Inferior parietal cortex (tissue), 1 donor: ENCODE measurements around the gene SPRYD3.

Experiments used
- DNase-seq: peaks from one replicate; pipeline ENCODE4 v3.0.0-alpha.2; 2016; ENCODE audit errors: extremely low spot score

Gene SPRYD3

DNA sequence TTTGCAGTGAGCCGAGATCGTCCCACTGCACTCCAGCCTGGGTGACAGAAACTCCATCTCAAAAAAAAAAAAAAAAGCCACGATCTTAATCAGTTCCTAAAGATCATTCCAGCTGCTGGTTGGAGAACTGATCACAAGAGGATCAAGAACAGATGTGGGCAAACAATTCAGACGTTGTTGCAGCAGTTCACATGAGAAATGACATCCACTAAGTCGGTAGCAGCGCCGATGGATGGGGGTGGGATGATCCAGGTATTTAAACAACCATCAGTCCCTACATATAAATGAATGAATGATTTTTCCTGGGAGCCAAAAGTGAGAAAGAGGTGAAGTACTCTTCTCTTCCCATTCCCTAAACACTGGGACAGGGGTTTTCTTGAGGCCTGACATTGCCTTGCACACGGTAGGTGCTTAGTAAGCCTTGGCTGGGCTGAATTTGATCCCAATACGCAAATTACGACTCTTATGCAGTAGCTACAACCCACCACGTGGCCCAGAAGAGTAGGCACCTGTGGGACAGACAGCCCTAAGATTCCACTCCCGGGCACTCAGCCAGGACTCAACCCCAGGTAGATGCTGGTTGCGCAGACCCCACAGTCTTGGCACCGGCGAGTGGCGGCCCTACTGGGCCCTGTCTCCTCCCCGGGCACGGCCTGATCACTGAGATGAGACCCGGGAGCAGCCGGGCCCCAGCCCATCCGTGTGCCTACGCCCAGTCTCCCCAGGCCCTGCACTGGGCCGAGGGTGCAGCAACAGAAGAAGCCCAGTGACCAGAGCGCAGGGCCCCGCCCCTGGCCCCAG lies 565 bp downstream of the SPRYD3 start:
- no peak for DNase-seq

DNA sequence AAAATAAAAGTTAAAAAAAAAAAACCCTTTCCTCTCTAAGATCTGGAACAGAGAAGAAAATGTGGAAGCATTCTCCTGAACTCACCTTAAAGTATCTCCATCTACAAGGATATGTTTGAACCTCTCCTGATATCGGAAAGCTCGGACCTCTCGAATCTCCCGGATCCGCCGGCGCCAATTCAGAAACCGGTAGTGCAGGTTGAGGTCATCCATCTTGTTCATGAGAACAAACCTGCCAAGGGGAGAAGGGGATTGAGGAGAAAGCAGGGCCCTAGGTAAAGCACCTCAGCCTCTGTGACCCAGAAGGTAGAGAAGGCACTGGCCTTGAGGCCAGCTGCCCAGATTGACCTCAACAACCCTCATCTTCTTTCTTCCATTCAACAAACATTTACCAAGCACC lies 2.2 kb downstream of the SPRYD3 start:
- no peak for DNase-seq

DNA sequence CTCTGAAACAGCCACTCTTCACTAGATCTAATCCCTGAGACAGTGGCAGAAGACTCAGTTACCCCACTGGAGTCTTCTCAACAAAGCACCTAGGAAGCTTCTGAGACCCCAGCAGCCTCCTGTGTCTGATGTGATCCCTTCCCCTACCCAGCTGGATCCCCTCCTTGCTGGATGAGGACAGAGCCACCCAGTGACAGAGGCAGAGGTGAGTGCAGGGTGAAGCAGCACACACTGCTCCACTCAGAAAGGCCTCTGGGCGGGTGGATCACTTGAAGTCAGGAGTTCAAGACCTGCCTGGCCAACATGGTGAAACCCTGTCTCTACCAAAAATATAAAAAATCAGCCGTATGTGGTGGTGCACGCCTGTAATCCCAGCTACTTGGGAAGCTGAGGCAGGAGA lies 2.7 kb downstream of the SPRYD3 start:
- DNase-seq = no peak

DNA sequence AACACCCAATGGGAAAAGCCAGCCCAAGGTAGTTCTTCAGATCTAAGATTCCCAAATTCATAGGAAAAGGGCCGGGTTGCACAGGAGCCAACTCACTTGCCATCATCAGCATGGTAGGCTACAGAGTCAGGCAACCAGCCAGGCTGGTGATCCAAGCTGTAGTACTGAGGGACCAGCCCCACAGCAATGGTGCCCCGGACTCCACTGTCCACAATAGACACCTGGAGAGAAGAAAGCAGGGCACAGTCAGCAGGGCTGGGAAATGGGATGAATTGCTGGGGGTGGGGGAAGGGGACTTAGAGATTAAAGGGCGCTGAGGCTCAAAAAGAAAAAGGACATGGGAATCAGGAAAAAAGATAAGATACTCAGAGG lies 4.2 kb downstream of the SPRYD3 start:
- no peak for DNase-seq

DNA sequence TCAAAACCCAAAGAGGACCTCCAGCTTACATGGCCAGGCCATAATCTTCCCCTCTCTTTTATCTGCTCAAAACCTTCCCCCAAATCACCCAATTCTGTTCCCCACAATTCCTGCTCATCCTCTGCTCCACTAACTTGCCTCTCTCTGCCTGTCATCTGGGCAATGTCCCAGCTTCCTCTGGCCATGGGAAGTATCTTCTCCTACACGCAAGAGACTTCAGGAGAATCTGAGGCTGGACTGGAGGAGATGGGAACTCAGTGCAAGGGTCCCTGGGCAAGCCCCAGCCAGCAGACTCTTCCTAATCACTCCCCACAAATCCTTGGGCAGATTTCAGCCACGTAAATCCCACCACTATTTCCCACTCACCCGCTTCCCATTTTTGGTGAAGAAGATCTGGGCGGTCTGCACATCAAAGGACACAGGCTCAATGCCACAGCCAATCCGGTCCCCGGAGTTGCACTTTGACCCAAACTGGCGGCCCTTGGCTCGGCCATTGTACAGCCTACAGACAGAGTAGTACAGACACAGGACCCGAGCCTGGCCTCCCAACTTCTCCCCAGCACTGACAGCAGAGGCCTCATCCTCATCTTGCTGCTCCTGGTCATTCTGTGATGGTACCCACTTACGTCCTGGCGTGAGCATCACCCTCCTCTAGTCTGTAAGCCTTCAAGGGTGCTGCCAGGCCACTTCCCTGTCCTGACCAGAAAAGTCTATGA lies 4.7 kb downstream of the SPRYD3 start:
- no peak for DNase-seq

DNA sequence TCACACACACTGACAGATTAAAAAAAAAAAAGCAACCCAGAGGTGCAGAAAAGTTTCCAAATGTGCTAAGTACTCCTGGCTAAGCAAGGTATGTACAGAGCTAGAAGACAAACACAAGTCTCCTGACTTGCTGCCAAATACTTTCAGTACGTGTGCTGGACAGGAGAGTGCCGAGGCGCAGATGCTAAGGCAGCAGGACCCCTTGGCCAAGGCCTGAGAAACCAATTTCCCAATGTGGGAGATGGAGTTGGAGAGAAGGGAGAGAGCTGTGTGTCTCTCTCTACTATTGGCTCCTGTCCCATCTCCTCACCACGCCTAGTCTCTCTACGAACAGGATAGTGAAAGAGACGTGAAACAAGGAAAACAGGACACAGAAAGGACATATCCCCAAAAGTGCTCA lies 5.3 kb downstream of the SPRYD3 start:
- DNase-seq = no peak

DNA sequence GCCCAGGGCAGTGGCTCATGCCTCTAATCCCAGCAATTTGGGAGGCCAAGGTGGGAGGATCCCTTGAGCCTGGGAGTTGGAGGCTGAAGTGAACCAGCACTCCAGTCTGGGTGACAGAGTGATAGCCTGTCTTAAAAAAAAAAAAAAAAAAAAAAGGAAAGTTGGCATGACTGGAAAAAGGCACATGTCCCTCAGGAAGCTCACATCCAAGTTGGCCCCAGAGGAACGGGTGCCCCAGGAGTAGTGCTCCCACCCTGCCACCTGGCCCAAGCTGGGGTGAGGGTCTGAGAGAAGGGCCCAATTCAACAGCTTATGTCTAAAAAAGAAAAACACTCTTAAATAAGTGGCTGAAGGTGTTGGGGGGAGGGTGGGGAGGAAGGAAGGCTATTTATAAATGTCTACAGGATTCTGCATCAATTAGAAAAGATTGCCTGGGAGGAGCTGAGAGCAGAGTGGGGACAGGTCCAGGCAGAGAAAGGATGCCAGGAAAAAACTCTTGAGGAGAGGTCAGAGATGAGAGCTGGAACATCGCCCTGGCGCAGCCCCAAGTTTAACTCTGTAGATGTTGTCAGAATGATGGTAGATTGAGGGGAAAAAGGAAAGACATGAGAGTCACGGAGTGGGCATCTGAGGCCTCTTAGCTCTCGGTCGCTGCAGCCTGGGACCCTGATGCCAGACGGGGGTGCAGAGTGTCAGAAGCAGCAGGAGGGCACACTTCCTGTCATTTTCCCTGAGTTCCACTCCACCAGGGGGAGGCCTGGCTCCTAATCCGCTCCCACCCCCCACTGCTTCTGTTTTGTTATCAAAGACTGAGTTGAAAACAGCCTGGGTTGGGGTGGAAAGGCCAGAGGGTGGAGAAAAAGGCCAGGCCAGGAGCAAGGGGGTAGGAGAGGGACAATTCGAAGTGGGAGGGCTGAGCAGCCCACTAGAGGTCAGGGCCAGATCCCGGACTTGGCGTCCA lies 7.3 kb downstream of the SPRYD3 start:
- DNase-seq = no peak

DNA sequence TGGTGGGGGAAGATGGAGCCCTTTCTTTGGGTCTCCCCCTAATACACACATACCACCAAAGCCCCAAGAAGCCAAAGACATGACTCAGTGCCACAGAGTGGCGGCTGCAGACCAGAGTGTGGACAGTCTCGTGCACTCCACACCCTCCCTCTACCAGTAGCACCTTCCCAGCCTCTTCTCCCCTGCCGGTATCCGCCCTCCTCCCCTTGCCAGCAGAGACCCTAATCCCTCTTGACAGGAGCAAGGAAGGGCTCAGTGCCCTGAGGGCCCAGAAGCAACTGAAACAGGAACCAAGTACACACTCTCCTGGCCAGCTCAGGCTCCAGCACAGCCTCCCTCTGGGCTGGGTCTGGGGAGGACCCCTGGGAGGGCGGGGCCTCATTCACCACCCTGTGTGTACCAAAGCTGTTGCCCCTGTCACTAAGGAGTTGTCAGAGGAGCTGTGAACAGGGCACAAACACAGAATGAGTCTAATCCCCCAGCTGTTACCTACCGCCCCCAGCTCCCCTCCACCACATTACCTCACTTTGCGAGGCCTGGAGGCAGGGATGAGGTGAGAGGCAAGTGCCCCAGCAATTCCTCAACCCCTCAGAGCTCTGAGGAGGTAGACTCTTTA lies 8.2 kb downstream of the SPRYD3 start:
- DNase-seq = no peak

DNA sequence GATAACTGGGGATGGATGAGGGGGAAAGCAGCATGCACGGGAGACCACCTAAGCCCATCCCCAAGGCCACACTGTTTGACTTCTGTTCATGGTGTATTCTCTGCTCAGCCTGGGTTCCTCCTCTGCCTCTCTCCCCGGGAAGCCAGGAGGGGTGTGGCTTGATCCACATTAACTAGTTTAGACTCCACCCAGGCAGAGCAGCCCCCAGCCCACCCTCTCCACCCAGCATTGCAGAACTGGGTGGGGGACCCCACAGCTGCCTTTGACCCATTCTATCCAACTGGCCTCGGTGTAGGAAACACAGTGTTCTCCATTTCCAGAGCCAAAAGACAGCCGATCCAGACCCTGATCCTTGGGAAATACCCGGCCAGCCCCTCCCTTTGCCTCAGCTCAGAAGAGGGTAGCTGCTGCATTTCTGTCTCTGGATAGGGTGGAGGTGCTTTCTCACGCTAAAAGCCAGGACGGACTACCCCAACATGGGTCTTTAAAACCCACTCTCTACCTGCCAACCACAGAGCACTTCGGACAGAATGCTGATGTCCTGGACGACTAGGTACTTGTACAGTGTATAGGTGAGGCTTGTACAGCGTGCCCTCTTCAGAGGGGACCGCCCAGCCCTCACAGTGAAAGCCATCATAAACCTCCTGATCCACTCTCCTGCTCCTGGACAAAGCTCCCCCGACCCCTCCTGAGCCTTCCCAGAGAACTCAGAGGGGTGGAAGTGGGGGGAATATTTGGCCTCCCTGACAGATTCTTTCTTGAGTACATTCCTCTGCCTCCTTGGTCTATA lies 9.4 kb downstream of the SPRYD3 start:
- DNase-seq = no peak

DNA sequence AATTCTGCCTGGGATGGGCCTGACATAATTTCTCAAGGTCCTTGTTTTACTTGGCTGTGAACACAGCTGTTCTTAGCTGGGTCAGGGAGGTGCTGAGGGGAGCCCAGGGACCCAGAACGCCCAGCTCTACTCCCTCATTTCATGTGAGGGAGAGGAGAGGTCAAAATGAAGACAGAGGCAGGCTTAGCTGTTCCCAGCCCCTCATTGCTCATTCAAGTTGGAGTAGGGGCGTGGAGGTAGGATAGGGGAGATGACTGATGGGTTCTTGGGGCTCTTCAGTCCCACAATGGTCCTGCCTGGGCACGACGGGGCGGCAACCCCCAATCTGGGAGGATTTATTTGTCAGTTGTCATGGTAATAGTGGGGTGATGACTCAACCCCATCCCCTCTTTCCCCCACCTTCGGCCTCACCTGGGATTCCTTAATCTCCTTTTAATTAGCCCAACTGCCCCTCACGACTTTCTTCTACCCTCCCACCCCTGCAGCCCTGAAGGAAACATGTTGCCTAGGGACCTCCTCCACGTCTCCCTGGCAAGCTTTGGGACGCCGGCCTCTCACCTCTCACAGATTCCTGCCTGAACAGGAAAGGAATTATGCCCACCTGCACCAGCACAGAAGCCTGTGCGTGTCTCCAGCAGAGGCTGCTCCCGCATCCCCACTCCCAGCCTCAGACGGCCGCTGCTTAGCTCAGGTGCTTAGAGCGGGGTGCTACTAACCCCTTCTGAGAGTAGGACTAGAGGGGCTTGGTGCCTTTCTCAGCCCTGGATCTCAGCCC lies 10.2 kb downstream of the SPRYD3 start:
- no peak for DNase-seq

DNA sequence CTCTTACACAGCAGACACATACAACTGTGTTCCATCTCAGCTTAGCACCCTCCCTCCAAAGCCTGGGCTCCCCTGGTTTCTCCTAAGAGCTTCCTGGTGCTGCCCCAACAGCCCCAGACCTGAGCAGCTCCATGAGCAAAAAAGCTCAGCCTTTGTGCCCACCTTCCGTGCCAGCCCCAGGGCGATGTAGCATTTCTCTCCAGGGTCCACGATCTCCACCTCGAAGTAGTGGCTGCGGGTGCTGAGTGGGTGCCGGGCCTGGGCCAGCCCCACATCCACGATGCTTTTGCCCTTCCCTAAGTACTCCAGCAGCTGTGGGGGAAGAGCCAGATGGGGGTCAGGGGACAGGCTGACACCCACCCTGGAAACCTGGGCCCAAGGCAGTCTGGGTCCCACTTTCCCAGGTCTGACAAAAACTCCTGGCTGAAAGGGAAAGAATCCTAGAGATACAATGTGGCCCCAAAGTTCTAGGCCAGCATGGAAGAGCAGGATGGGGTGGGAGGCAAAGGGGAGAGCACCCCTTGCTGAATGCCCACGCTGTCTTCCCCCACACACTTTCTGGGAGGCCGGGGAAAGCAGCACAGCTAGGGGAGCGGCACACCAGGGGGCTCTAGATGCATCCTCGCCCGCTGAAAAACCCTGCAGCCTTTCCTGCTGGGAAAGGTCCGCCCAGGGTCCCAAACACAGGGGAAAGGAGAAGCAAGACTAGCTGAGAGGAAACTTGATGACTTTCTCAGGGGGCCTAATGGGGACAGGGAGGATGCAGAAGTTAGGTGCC lies 11.0 kb downstream of the SPRYD3 start:
- DNase-seq = no peak

DNA sequence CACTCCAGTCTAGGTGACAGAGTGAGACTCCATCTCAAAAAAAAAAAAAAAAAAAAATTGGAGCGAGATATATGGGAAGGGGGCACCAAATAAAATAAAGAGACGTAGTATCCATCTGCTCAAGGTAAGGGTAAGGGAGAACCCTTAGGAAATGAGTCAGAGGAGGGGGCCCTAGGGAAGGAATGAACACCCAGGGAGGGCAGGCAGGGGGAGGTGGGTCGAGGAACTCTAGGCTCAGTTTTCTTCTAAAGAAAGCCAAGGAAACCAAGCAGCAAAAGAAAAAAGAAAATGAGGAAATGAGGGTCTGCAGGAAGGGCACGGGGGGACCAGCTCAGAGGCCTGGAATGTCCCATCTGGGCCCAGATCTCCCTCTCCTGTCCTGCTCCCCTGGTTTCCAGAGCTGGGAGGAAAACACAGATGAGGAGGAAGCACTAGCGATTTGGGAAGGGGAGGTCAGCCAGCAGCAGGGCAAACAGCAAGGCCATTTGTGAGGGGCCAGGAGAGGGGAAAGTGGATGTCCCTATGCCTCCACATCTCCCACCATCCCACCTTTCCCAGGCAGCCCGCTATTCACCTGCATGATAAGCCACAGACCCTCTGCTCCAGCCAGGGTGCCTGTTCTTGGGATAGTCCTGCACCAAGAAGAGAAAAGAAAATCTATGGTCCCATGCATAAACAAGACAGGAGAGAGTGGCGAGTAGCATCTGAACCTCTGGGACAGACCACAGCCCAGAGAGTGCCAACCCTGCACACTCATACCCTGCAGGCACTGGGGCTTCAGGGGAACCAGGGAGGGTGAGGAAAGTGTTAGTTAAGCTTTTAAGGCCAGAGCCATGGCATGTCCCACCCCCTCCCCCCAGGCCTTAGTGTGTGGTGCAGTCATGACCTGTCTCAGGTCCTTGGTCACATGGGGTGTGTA lies 11.9 kb downstream of the SPRYD3 start:
- no peak for DNase-seq

DNA sequence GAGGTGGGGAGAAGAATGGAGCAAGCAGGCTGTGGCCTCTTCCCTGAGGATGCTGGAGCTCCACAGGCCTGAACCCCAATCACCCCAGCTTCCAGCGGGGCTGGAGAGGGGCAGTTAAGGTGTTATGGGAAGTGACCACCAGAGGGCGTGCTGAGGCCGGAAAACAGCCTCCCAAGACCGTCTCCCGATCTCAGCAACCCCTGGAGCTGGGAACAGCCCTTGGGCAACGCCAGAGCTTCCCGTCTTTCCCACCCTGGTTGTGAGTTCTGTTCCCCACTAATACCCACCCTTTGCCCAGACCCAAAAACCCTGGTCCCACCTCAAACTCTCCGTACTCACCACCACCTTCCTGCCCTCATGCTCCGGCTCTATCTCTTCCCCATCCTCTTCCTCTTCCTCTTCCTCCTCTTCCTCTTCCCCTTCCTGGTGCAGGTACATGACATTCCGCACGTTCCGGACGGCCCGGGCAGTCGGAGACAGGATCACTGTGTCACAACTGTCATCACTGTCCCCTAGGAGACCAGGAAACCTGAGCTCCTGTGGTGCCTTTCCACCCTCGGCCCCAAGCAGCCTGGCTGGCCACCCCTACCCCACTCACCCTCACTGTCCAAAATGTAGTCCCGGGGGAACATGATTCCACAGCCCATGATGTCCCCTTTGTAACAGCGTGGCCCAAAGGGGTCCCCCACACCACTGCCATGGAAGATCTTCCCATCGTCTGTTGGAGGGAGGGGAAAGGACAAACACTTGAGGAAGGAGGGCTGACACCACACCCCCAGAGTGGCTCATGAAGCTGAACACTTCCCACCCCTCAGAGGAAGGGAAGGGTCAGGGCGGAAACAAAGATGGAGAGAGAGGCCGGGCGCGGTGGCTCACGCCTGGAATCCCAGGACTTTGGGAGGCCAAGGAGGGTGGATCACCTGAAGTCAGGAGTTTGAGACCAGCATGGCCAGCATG lies 12.9 kb downstream of the SPRYD3 start:
- peak; percentile 82 for DNase-seq

DNA sequence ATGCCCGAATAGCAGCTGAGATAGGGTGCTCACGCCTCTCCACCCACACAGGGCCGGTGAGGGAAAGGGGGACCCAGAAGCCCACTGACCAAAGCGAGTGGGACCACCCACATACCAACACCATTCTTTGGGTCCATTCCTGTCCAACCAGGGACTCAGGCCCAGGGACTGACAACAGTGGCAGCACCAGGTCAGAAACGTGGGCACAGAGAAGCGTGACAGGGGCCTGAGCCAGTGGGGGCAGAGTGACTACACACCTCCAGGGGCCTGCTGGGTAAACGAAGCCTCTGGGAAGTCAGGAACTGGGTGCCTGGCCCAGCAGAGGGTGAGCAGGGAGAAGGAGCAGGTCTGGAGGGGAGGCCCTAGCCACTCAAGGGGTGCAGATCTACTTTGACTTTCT lies 13.7 kb downstream of the SPRYD3 start:
- DNase-seq = no peak

DNA sequence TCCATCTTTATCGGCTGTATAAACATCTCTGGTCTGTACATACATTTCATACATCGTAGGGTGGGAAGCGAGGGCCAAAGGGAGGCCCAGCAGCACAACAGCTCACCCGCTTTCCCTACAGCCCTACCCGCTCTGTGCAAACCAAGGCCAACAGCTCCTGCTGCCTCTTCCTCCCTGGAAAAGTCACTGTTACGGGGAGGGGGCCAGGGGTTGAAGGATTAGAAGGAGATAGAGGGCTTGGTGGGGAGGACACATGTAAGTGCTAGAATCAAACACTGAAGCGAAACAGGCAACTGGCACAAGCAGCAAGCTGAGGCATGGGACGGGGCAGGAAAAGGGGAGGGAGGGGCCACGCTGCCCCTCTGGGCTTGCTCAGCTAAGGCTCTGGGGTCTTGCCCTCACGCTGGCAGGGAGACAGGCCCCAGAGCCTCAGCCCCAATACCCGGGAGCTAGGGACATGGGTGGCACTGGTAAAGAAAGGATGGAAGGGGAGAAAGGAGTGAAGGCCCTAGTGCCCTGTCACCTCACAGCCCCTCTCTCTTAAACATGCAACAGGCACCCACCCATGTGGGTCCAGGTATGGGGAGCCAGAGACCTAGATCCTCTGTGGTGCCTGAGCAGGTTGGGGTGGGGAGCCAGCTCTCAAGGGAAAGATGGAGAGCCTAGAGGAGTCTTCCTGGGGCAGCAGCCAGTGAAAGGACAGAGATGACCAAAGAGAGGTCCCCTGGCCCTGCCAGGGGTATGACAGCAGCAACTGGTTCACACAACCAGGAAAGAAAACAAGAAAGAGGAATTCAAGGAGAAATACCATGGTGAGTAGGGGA lies 14.4 kb downstream of the SPRYD3 start:
- no peak for DNase-seq
